Activated T-cell treated with anti-CD3 and anti-CD28 coated beads, Interleukin-2, amount 50 U/mL, for 48 hours (primary cell): ENCODE results near the gene ATP1B1.
"Not testable (repeated sequence)": the region's sequence is repeated elsewhere in the genome, so short reads cannot be mapped to it uniquely, and the experiment has no call there.

Experiments
- DNase-seq, 2 experiments: peaks; one replicate each; pipeline ENCODE4 v3.0.0-alpha.2; 2020

Gene ATP1B1

GRCh38 chr1:169146576-169147214, 40.2 kb downstream of the ATP1B1 start:
- DNase-seq: no peak

- no peak for DNase-seq
Observed at GRCh38 chr1:169148472-169149252, 42.2 kb downstream of the ATP1B1 start.

- DNase-seq: no peak
Observed at GRCh38 chr1:169149555-169150286, 43.2 kb downstream of the ATP1B1 start.

GRCh38 chr1:169150641-169151337, 44.3 kb downstream of the ATP1B1 start:
- no peak for DNase-seq

GRCh38 chr1:169151338-169151837, 44.9 kb downstream of the ATP1B1 start:
- DNase-seq: no peak

- no peak for DNase-seq
Observed at GRCh38 chr1:169155675-169156074, 49.2 kb downstream of the ATP1B1 start.

GRCh38 chr1:169156580-169156979, 50.1 kb downstream of the ATP1B1 start:
- DNase-seq: no peak

GRCh38 chr1:169160845-169161495, 54.5 kb downstream of the ATP1B1 start:
- no peak for DNase-seq

- no peak for DNase-seq
Observed at GRCh38 chr1:169161496-169162194, 55.2 kb downstream of the ATP1B1 start.

- no peak for DNase-seq
Observed at GRCh38 chr1:169163059-169163458, 56.6 kb downstream of the ATP1B1 start.

- DNase-seq: no peak
Observed at GRCh38 chr1:169175461-169175860, 69.0 kb downstream of the ATP1B1 start.

- not testable (repeated sequence) for DNase-seq
Observed at GRCh38 chr1:169179431-169179830, 72.9 kb downstream of the ATP1B1 start.

- no peak for DNase-seq
Observed at GRCh38 chr1:169180174-169180573, 73.7 kb downstream of the ATP1B1 start.
